ENCODE data around the gene SERPINA6. TPM values are rescaled to one million over a fixed set of nuclear protein-coding genes. Genes with fewer than 3 reads are reported as not detected.
A peak's percentile ranks its signal among the peaks of the same experiment; 100 is the strongest.

Gene SERPINA6
- total RNA-seq, 3 donors from 2014 or later: 1.2 to 12.5 TPM; not detected in 1

DNA sequence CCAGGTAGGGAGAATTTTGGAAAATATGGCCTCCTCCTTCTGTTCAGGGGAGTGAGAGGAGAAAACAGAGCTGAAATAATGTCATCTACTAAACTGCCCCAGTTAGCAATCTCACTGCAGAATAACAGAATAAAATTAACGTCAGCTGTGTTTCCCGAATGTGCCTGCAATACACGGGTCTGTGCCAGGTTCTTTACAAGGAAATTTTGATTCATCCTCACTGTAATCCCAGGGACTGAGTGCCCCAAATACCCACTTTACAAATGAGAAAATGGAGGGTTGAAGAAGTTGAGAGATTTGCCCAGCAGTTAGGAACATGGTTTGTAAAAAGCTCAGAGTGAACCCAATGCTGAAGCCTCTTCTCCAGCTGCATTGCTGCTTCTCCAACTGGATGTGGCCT is 21.3 kb upstream of the SERPINA6 start:
- TF ChIP-seq CTCF (IDR thresholded peaks at IDR 0.05) (no peak), POLR2AphosphoS5 (IDR thresholded peaks at IDR 0.05) (no peak), POLR2A (IDR thresholded peaks at IDR 0.05) (no peak)
- Histone ChIP-seq H3K9me3 (no peaks in the 10 kb centered on the region), H3K4me3 (no peak overlapping the region), H3K27me3 (no peaks in the 10 kb centered on the region), H3K4me1 (peaks cover 0 to 6% of the 10 kb centered on the region in 2 donors), H3K36me3 (no peaks in the 10 kb centered on the region), H3K27ac (no peak overlapping the region)
- no peak for DNase-seq (ENCODE audit: low spot score in 2 of 2)
- intact Hi-C loops (cut with DNase I; ENCODE audit: low total_unique reads): no loop called here

- no peak overlapping the region for H3K27ac ChIP-seq
- TF ChIP-seq CTCF (IDR thresholded peaks at IDR 0.05) (no peak), POLR2AphosphoS5 (IDR thresholded peaks at IDR 0.05) (no peak), POLR2A (IDR thresholded peaks at IDR 0.05) (no peak)
- intact Hi-C loops (cut with DNase I; ENCODE audit: low total_unique reads): no loop called here
- no peaks in the 10 kb centered on the region for H3K36me3 ChIP-seq
- peaks cover 0 to 6% of the 10 kb centered on the region in 2 donors for H3K4me1 ChIP-seq
- H3K9me3 ChIP-seq: no peaks in the 10 kb centered on the region
- H3K27me3 ChIP-seq: no peaks in the 10 kb centered on the region
- no peak overlapping the region for H3K4me3 ChIP-seq
- no peak for DNase-seq (ENCODE audit: low spot score in 2 of 2)
Observed at GRCh38 chr14:94343238-94344005, 20.3 kb upstream of the SERPINA6 start.

GRCh38 chr14:94342334-94342934 is 19.3 kb upstream of the SERPINA6 start:
- H3K27me3 ChIP-seq: no peaks in the 10 kb centered on the region
- TF ChIP-seq POLR2AphosphoS5 (IDR thresholded peaks at IDR 0.05) (no peak), CTCF (IDR thresholded peaks at IDR 0.05) (no peak), POLR2A (IDR thresholded peaks at IDR 0.05) (no peak)
- no peak overlapping the region for H3K4me3 ChIP-seq
- no peaks in the 10 kb centered on the region for H3K36me3 ChIP-seq
- H3K27ac ChIP-seq: peak overlapping the region in 1 of 2 donors; percentile 54
- peaks cover 0 to 6% of the 10 kb centered on the region in 2 donors for H3K4me1 ChIP-seq
- H3K9me3 ChIP-seq: no peaks in the 10 kb centered on the region
- peak; percentile 88 to 90 for DNase-seq (ENCODE audit: low spot score in 2 of 2)
- intact Hi-C loops (cut with DNase I; ENCODE audit: low total_unique reads): no loop called here

DNA sequence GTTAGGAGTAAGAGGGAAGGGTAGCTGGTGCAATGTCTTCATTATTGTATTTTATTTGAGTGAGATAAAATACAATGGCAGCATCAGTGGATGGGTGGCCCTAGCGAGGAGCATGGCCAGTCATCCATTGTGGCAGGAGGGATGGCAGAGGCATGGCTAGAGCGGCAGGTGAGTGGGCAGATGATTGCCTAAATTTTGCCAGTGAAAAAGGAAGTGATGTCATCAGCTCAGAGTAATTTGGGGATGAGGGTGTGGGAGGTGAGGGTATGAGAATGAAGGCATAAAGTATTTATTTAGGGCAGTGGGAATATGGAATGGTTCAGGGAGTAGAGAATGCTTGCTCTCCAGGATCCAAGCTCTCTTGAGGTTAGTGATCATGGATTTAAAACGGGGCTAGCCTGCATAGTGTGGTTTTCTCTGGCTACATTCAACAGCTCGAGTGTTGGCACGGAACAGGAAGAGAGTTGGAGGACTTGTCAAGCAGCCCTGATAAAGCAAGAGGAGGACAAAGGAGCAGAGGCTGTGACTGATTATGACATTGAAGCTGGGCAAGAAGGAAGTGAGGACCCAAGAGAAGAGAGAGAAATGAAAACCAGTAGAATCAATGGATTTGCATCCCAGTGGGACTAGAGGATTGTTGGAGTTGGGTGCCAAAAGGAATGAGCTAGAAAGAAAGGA is 18.7 kb upstream of the SERPINA6 start:
- intact Hi-C loops (cut with DNase I; ENCODE audit: low total_unique reads): no loop called here
- DNase-seq (ENCODE audit: low spot score in 2 of 2): no peak
- Histone ChIP-seq H3K27ac (peak overlapping the region; percentile 16 to 54), H3K9me3 (no peaks in the 10 kb centered on the region), H3K4me3 (no peak overlapping the region), H3K4me1 (peaks cover 0 to 6% of the 10 kb centered on the region in 2 donors), H3K27me3 (no peaks in the 10 kb centered on the region), H3K36me3 (no peaks in the 10 kb centered on the region)
- TF ChIP-seq CTCF (IDR thresholded peaks at IDR 0.05) (no peak), POLR2A (IDR thresholded peaks at IDR 0.05) (no peak), POLR2AphosphoS5 (IDR thresholded peaks at IDR 0.05) (no peak)

DNA sequence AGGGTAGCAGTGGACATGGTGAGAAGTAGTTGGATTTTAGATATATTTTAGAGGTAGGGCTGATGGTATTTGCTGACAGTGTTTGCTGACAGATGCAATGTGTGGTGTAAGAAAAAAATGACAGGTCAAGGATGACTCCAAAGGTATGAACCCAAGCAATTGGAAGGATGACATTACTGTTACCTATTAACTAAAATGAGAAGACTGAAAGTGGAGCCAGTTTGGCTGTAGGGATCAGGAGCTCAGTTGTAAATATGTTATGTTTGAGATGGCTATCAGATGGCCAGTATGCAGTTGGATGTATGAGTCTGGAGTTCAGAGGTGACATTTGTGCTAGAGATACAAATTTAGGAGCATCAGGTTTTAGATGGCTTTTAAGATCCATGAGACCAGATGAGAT is 17.4 kb upstream of the SERPINA6 start:
- H3K27ac ChIP-seq: no peak overlapping the region
- DNase-seq (ENCODE audit: low spot score in 2 of 2): no peak

More for the DNA sequence above, 17.4 kb upstream of the SERPINA6 start:
- intact Hi-C loops (cut with DNase I; ENCODE audit: low total_unique reads): no loop called here
- H3K4me1 ChIP-seq: peaks cover 0 to 6% of the 10 kb centered on the region in 2 donors
- H3K36me3 ChIP-seq: no peaks in the 10 kb centered on the region
- no peaks in the 10 kb centered on the region for H3K9me3 ChIP-seq
- no peak for TF ChIP-seq POLR2A (IDR thresholded peaks at IDR 0.05)
- TF ChIP-seq CTCF (IDR thresholded peaks at IDR 0.05): no peak
- TF ChIP-seq POLR2AphosphoS5 (IDR thresholded peaks at IDR 0.05): no peak
- no peaks in the 10 kb centered on the region for H3K27me3 ChIP-seq
- no peak overlapping the region for H3K4me3 ChIP-seq

All from breast epithelium (tissue), 4 donors.